ENCODE data around the gene ADAMTS7.
"Not testable (repeated sequence)": the region's sequence is repeated elsewhere in the genome, so short reads cannot be mapped to it uniquely, and the experiment has no call there.

Gene ADAMTS7

DNA sequence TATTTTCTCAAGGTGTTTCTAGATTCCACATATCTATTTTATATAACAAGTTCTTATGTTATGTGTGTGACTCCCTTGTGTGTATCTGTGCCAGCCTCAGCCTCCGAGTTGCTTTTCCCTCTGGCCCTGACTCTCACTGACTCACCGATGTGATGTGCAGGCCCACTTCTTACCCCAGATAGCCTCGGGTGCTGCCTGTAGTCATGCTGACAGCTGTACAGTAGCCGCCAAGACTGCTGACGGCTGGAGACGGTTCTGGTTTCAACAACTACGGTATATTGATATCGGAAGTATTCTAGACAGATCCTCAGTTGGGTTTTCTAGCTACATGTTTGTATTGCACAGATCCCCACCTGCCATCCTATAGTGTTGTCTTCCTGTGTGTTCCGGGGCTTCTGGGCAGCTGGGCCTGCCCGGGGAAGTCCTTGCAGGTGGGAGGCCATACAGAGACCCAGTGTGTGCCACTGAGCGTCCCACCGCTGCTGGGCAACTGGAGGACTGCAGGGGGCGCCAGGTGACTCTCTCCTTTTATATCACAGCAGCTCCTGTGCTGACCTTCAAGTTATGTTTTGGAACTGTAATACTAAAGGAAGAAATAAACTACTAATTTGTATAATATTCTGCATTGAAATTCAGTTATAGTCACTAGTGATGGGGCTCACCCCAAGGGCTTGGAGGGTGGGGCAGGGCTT is 55.2 kb downstream of the ADAMTS7 start:
- not testable (repeated sequence) for DNase-seq (ENCODE audit: low spot score)

DNA sequence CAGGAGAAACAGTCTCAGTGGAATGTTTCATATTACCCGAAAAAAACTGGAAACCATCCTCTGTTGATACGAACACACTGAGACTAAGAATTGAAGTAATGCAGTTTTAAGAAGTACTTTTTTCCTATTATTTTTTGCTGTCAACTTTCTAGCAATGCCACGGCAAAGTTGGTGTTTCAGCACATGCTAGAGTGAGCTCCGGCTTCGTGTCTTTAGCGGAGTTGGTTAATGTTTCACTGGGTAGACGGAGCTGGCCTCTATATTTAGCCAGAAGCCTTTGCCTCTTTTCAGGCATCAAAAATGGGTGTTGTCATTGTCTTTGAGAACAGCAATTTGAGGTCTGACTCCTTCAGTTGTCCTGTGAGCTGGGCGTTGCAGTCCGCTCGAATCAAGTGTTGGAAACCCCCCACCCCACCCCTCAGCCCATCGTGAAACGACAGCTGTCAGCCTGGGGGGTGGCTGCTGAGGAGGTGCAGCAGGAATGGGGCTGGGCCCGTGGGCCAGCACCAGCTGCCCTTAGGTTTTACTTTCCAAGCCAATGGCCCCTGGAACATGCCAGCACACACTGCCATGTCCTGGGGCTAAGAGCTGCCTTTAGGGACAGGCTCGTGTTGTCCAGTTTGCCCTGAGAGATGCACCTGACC is 56.5 kb downstream of the ADAMTS7 start:
- DNase-seq (ENCODE audit: low spot score): not testable (repeated sequence)

DNA sequence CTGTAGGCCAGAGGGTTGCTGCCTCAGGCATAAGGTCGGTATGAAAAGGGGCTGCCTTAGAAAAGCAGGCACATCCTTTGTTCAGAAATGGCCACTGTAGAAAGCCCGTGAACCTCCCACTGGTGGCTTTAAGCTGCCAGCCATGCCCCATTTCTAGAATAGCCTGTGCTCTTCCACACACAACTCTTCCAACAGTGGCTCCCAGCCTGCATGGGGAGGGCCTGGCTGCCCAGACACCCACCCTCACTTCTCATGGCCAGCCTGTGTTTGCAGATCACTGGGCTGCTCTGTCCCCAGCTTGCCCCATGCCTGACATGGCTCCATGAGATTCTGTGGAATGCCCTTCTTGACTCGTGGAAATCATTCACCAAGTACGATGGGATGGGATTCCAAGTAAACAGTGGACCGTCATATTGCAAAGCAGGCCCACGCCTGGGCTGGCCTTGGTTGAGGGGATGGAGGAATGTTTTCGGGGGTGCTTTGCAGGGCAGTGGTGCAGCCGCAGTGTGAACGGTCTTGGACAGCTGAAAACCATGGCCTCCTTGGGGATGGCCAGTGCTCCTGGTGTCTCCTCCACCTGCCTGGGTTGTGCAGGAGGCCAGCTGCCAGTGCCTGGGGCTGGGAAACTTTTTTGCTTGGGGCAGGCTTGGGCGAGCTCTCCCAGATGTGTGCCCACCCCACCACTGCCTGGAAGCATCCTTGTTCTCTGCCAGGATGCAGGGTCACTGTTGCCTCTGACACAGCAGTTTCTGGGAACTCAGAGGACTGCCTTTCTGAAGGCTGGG is 57.3 kb downstream of the ADAMTS7 start:
- not testable (repeated sequence) for DNase-seq (ENCODE audit: low spot score)

DNA sequence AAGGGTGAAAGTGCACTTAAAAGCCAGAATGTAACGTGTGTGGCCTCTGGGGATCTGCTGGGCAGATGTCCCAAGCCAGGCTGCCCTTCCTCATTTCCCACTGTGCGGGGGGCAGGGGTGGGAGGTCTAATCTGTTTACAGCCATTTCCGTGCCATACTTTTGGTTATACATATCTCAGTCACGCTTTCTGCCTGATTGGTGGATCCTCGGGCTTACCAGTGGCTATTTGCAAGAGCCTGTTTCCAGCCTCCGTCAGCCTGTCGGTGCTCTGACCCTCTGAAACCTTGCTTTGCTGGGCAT is 58.0 kb downstream of the ADAMTS7 start:
- DNase-seq (ENCODE audit: low spot score): not testable (repeated sequence)

GRCh38 chr15:78752492-78753358 is 58.5 kb downstream of the ADAMTS7 start:
- no peak for DNase-seq (ENCODE audit: low spot score)

- DNase-seq (ENCODE audit: low spot score): no peak
Measured at GRCh38 chr15:78751602-78751979, 59.7 kb downstream of the ADAMTS7 start.

DNA sequence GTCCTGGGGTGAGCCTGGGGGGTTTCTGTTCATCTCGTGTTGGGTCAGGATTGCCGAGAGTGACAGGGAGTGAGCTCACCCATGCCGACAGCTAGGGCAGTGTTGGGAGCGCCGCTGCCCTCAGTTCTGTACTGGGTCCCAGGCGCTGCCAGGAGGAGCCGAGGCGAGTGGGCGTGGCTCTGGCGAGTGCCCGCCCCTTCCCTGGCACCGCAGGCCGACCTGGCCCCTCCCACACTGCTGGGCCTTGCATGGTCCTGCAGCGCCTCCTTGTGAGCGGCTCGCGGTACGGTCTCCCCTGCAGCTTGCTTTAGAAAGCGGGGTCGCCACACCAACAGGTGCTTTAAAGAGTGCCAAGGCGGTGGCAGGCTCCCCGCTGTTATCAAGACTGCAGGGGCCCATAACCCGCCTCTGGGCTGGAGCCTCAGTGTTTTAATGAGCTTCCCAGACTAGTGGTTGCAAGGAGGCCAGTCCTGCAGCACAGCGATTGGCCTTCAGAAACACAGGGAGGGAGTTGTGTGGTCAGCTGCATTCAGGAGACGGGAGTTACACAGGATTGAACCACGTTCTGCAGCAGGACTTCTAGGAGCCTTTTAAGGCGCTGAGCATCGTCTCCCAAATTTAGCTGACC is 60.2 kb downstream of the ADAMTS7 start:
- DNase-seq (ENCODE audit: low spot score): peak; percentile 90

GRCh38 chr15:78750566-78750965 is 60.7 kb downstream of the ADAMTS7 start:
- DNase-seq (ENCODE audit: low spot score): no peak

GRCh38 chr15:78749831-78750230 is 61.4 kb downstream of the ADAMTS7 start:
- no peak for DNase-seq (ENCODE audit: low spot score)

- not testable (repeated sequence) for DNase-seq (ENCODE audit: low spot score)
Measured at GRCh38 chr15:78747877-78748276, 63.4 kb downstream of the ADAMTS7 start.

DNA sequence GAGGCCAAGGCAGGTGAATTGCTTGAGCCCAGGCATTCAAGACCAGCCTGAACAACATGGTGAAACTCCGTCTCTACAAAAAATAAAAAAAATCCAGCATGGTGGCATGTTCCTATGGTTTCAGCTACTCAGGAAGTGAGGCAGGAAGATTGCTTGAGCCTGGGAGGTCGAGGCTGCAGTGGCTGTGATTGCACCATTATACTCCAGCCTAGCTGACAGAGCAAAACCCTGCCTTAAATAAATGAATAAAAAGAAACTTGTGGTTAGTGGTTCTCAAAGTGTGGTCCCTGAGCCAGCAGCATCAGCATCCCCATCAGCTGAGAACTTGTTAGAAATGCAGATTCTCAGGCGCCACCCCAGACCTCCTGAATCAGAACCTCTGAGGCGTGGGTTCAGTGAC is 69.6 kb downstream of the ADAMTS7 start:
- DNase-seq (ENCODE audit: low spot score): not testable (repeated sequence)

DNA sequence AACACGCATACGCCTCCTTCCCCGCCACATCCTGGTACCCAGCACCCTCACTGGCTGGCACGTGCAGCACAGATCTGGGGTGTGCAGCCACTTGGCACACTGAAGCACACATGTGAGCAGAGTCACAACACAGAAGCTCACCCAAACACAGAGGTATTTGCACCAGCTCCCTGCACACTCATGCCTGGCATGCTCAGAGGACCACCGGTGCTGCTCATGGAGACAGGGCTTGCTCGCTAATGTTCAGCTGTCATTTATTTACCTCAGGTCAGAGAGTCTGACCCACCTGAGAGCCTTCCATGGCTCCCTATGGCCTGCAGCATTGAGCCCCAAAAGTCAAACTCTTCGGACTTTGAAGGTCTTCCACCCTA is 70.4 kb downstream of the ADAMTS7 start:
- no peak for DNase-seq (ENCODE audit: low spot score)

DNA sequence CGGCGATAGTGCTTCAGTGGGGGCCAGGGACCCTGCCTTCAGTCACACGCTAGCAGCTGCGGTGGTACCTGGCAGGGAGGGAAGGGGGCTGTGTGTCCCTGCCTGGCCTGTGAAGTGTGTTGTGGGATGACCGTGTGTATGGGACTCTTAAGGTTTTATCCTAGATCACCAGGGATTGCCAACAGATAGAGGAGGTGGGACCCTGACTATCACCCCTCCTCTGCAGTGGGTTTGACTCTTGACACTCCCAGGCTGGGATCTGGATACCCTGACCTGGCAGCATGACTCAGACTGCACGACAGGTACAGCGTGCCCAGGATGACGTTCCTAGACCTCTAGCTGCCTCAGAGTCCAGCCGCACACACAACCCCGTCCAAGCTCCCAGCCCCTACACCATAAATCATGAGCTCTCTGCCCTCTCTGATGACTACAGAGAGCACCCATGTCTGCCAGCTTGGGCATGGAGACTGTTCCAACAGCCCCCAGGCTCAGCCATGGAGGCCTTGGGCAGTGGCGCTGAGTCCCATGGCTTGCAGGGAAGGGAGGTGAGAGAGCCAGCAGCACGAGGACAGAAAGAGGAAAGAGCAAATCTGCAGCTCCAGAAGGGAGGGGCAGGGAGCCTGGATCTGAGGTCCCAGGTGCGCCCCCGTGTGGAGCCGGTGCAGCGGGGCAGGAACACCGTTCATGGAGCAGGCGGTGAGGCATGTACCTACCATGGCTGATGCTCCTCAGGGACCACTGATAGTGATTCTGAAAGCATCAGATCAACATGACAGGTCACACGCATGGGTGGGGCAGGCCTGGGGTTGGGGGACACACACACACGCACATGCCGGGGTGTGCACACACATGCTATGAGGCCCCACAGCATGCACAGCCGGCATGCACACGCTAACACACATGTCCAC is 71.0 kb downstream of the ADAMTS7 start:
- peak; percentile 89 for DNase-seq (ENCODE audit: low spot score)

GRCh38 chr15:78739206-78739605 is 72.1 kb downstream of the ADAMTS7 start:
- no peak for DNase-seq (ENCODE audit: low spot score)

GRCh38 chr15:78737931-78738558 is 73.2 kb downstream of the ADAMTS7 start:
- peak; percentile 79 for DNase-seq (ENCODE audit: low spot score)

GRCh38 chr15:78737187-78737820 is 74.0 kb downstream of the ADAMTS7 start:
- no peak for DNase-seq (ENCODE audit: low spot score)

DNA sequence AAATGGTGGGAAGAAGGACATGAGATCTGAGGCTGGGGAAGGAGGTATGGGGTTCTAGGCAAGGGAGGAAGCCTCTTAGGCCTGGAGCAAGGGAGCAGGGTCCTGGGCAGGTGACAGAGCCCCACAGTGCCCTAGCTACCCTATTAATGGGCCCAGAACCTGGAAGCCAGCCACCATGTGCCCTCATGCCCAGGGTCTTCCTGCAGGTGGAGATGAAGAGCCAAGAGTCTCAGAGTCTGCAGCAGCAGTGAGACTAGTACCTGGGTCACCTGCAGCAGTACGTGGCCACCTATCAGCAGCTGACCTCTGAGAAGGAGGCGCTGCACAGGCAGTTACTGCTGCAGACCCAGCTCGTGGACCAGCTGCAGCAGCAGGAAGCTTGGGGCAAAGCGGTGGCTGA is 75.0 kb downstream of the ADAMTS7 start:
- DNase-seq (ENCODE audit: low spot score): not testable (repeated sequence)

GRCh38 chr15:78734451-78735064 is 76.7 kb downstream of the ADAMTS7 start:
- no peak for DNase-seq (ENCODE audit: low spot score)

DNA sequence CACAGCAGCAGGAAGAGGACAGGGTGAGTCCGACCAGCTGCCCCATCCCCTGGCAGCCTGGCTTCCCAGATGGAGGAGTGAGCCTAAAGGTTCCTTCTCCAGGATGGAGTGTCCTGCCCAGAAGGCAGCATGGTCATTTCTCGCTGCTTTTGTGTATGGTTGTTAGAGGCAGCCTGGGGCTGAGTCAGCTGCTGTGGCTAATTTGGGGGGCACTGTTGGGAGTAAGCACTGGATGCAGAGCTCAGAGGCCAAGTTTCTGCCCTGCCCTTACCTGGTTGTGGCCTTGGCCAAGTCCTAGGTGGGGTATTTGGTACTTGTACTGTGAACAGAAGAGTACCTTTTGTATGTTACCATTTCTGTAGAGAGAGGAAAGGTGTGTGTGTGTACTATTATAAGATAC is 78.6 kb downstream of the ADAMTS7 start:
- no peak for DNase-seq (ENCODE audit: low spot score)

All from SK-N-DZ (cell line).